GM18526 (cell line): ENCODE data around the gene IGF2BP3.

Source experiments
- POLR2A ChIP-seq: IDR thresholded peaks from 3 replicates; pipeline ENCODE4 v1.6.1; 2011; ENCODE audit not compliant: insufficient read length; ENCODE audit errors: extremely low read depth

IGF2BP3 gene

GRCh38 chr7:23470330-23471105 is at the start of gene IGF2BP3:
Gene IGF2BP3 (minus strand): TSS chr7:23470491. CDS start chr7:23470110, 381 bp downstream.
- TF ChIP-seq POLR2A = peak; percentile 37

DNA sequence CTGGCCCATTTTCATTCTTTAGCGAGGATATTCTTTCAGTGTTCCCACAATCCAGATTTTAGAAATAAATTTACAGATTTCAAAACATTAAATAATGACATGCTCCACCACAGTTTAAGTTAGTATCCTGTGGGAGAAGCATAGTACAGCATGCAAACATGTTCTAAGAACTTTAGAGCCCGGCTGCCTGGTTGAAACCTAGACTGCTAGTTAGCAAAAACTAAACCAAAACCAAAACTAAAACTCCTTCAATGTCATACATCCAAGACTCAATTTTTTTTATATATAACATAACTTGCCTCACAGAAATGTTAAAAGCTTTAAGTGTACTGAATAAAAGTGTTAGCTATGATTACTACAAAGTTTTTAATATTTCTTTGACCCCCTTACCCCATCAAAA is 44.5 kb upstream of the IGF2BP3 start:
- no peak for TF ChIP-seq POLR2A

DNA sequence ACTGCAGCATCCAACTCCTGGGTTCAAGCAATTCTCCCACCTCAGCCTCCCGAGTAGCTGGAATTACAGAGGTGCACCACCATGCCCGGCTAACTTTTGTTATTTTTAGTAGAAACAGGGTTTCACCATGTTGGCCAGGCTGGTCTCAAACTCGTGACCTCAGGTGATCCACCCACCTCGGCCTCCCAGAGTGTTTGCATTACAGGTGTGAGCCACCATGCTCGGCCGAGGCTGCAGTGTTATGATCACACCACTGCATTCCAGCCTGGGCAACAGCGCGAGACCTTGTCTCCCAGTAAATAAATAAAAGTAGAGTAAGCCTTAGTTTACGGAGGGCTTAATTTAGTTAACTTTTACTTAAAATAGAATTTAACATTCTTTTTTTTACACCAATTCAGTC is 23.7 kb upstream of the IGF2BP3 start:
- TF ChIP-seq POLR2A = no peak

DNA sequence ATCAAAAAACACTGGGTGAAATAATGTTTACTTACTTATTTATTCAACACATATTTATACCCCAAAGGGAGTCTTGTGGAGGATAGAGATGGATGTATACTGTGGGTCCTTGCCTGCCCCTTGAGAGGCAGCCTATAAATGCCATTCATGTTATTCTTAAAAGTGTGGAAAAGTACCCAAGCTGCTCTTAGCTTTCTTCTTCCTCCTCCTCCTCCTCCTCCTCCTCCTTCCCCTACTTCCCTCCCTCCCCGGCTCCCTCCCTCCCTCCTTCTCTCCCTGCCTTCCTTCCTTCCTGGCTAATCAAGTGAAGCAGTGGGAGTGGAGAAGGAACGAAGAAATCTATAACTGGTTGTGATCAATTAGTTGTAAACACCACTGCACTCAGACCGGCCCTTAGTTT is 21.2 kb upstream of the IGF2BP3 start:
- TF ChIP-seq POLR2A = no peak

GRCh38 chr7:23490357-23491135 is 20.3 kb upstream of the IGF2BP3 start:
- TF ChIP-seq POLR2A = peak; percentile 45

DNA sequence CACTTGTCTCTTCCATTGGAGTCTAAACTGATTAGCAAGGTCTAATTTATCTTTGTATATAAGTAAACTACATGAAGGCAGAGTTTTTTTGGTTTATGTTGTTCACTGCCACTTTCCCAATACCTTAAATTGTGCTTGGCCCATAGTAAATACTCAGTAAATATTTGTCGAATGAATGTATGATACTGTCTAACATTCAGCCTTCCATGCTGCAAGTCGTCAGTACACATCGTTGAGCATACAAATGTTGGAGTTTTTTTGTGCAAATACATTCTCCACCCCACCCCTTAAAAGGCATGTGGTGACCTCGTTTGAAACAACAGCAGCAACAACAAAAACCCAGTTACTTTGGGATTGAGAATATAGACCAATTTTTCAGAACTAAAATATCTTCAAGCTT is 17.4 kb upstream of the IGF2BP3 start:
- no peak for TF ChIP-seq POLR2A

GRCh38 chr7:23486002-23486773 is 15.9 kb upstream of the IGF2BP3 start:
- TF ChIP-seq POLR2A = no peak

- no peak for TF ChIP-seq POLR2A
Observed at GRCh38 chr7:23482686-23483085, 12.4 kb upstream of the IGF2BP3 start.

GRCh38 chr7:23477962-23478866 is 7.9 kb upstream of the IGF2BP3 start:
- no peak for TF ChIP-seq POLR2A

GRCh38 chr7:23477157-23477499 is 6.8 kb upstream of the IGF2BP3 start:
- TF ChIP-seq POLR2A = no peak

GRCh38 chr7:23476286-23477156 is 6.2 kb upstream of the IGF2BP3 start:
- TF ChIP-seq POLR2A = no peak

GRCh38 chr7:23475576-23475839 is 5.2 kb upstream of the IGF2BP3 start:
- no peak for TF ChIP-seq POLR2A

DNA sequence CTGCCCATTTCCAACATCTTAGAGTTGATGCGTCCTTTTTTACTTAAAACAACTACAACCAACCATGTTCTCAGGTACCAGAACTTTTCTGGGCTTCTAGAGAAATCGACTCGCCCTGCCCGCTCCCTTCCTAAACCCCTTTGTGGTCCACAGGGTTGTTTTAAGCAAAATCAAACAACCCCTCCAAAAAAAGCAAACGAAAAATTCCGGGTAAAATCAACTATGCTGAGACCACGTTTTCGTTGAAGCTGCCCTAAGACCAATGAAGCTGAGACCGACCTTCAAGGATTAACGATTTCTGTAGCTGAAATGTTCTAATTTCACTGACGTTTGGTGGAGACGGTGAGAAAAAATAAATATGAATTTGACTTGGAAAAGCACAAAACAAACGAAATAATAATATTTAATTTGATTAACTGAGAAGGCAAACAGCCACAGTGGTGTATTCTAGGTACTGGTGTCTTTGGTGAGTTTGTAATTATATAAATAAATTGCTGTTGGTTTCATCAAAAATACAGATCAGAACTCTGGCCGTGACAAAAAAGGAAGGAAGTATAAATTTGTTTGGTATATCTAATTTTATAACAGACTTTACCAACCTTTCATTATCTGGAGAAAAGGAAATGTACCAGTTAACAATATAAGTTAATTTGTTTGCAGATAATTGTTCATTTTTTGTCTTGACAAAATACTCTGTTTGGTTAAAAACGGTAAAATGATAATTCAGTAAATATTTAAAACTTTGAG is 4.7 kb upstream of the IGF2BP3 start:
- no peak for TF ChIP-seq POLR2A

- TF ChIP-seq POLR2A = peak; percentile 91
Observed at GRCh38 chr7:23474094-23474828, 4.0 kb upstream of the IGF2BP3 start.
